Measurements from ENCODE around the gene ST7. TPM values are rescaled to one million over a fixed set of nuclear protein-coding genes. Genes with fewer than 3 reads are reported as not detected.
A peak's percentile ranks its signal among the peaks of the same experiment; 100 is the strongest.

ST7 gene
- polyA plus RNA-seq, 2 of the 4 experiments (the other 2 are of a cell fraction), result 16.2 to 26.0 TPM

GRCh38 chr7:117264716-117265115 is 311.4 kb downstream of the ST7 start:
- POLR2A ChIA-PET, result no interaction called here
- FAIRE-seq, result no peak
- H3K27ac ChIP-seq, result no peak overlapping the region

GRCh38 chr7:117269417-117269816 is 316.1 kb downstream of the ST7 start:
- Histone ChIP-seq H3K27ac (peak overlapping the region; percentile 47 to 62; a peak in 5 of 6 replicates), H3K4me1 (peaks cover 15% of the 10 kb centered on the region), H3K9me3 (peaks cover 7% of the 10 kb centered on the region; the same call in 1 of the 3 replicates), H3K4me3 (no peak overlapping the region), H3K4me2 (peak overlapping the region; percentile 58)
- WGBS (ENCODE audit: missing lambda C conversion rate), result 21% methylated on average over 5 of the region's 5 CpGs
- TF ChIP-seq CHD2 (IDR thresholded peaks at IDR 0.05; ENCODE audit: low read length, partially characterized antibody), result no peak
- no peak for TF ChIP-seq CHD4 (IDR thresholded peaks at IDR 0.05; ENCODE audit: borderline replicate concordance)
- TF ChIP-seq MAX (IDR thresholded peaks at IDR 0.05), result 0 out of 2 replicates have a peak, but pooled peaks have one; percentile 31
- TF ChIP-seq FOSL2 (IDR thresholded peaks at IDR 0.05), result 0 out of 2 replicates have a peak, but pooled peaks have one; percentile 35
- TF ChIP-seq FOSL2 (CRISPR knock-in tag; IDR thresholded peaks at IDR 0.05), result peak; percentile 91
- 0 out of 2 replicates have a peak, but pooled peaks have one; percentile 9 for TF ChIP-seq NFE2L2 (conservative IDR thresholded peaks at IDR 0.05; ENCODE audit: low read length)
- TF ChIP-seq ZNF302 (CRISPR knock-in tag; IDR thresholded peaks at IDR 0.05), result no peak
- no peak for TF ChIP-seq TFCP2L1 (CRISPR knock-in tag; IDR thresholded peaks at IDR 0.05)
- no peak for TF ChIP-seq HES2 (IDR thresholded peaks at IDR 0.05)
- TF ChIP-seq JUNB (IDR thresholded peaks at IDR 0.05), result peak; percentile 74
- TF ChIP-seq CTCF (IDR thresholded peaks at IDR 0.05), result no peak
- TF ChIP-seq ELK1 (IDR thresholded peaks at IDR 0.05; ENCODE audit: low read depth, low read length), result no peak
- no peak for TF ChIP-seq HDAC2 (IDR thresholded peaks at IDR 0.05)
- FAIRE-seq (peak; percentile 56), DNase-seq (ENCODE audit: low read depth in 1 of 2, low spot score in 1 of 2) (peak; percentile 59 to 74), ATAC-seq (peak; percentile 98 to 100)
- ChIA-PET POLR2A (no interaction called here), CTCF (no interaction called here)

More at GRCh38 chr7:117264716-117265115, 311.4 kb downstream of the ST7 start:
- H3K4me3 ChIP-seq, result no peak overlapping the region
- WGBS (ENCODE audit: missing lambda C conversion rate), result 61% methylated on average over 1 of the region's 1 CpG
- TF ChIP-seq RARB (CRISPR knock-in tag; IDR thresholded peaks at IDR 0.05), result no peak
- no peak for TF ChIP-seq E2F6 (IDR thresholded peaks at IDR 0.05; ENCODE audit: borderline replicate concordance, low read depth)
- no peak for TF ChIP-seq RAD21 (conservative IDR thresholded peaks at IDR 0.05 in 1 of 2, IDR thresholded peaks at IDR 0.05 in 1 of 2)
- no peak for TF ChIP-seq POLR2A (IDR thresholded peaks at IDR 0.05; ENCODE audit: low read length)
- TF ChIP-seq CBX8 (IDR thresholded peaks at IDR 0.05), result no peak
- no peak for TF ChIP-seq NR3C1 (IDR thresholded peaks at IDR 0.05)
- TF ChIP-seq ZNF302 (CRISPR knock-in tag; IDR thresholded peaks at IDR 0.05), result no peak
- no peak for TF ChIP-seq SREBF2 (IDR thresholded peaks at IDR 0.05)
- TF ChIP-seq HOXB13 (CRISPR knock-in tag; IDR thresholded peaks at IDR 0.05; ENCODE audit: low read depth), result no peak
- TF ChIP-seq CEBPB (IDR thresholded peaks at IDR 0.05), result no peak
- no peak for TF ChIP-seq RFX5 (IDR thresholded peaks at IDR 0.05)
- TF ChIP-seq JUN (IDR thresholded peaks at IDR 0.05), result no peak
- ATAC-seq (no peak), DNase-seq (ENCODE audit: low read depth in 1 of 2, low spot score in 1 of 2) (no peak)
- H3K4me1 ChIP-seq, result peaks cover 8% of the 10 kb centered on the region
- peaks cover 7% of the 10 kb centered on the region; the same call in 1 of the 3 replicates for H3K9me3 ChIP-seq
- CTCF ChIA-PET, result interaction anchor here (1.6 kb wide), 1 partner anchor 52 kb away, joined by 4 read pairs; no protein-coding TSS in a partner anchor
- H3K4me2 ChIP-seq, result no peak overlapping the region
